GM18498 (cell line): ENCODE data around the gene CELSR1.

Source experiments
- ATAC-seq: cut with Tn5 transposase; IDR thresholded peaks from one replicate; pipeline ENCODE4 v1.9.1; 2021; ENCODE audit warnings: mild to moderate bottlenecking, moderate library complexity; ENCODE audit not compliant: unreplicated experiment

Gene CELSR1

DNA sequence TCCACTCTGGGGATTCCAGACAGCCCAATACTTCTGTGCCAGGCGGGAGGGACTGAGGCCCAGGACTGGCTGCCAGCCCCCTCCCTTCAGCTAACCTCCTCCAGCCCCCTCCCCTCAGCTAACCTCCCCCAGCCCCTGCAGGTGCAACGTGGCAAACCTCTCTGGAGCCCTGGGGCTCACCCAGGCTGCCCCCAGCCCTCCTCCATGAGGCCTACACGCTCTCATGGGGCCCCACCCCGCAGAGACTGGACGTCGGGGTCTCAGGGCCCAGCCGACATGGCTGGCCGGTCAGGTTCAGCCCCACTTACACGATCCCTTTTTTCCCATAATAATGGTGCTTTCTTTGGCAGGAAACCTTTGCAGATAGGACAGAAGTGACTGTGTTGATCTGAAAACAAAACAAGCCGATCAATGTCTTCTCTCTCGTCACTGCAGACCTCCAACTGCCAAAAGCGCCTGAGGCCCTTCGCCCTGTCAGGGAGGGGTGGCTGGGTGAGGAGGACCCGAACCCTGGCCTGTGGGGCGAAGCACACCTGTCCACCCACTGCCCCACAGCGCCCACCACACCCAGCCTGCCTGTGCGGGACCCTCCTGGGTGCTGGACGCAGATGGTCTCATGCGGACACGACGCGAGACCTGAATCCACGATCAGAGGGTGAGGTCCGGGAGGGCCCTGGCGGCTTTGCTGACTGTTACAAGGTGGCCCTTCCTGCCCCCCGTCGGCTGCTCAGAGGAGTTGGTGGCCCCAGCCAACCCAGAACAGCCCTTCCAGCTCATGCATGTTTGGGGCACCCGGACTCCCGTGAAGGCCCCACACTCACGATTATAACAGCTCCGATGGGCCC is 168.3 kb downstream of the CELSR1 start:
- ATAC-seq: no peak

- ATAC-seq: no peak
Observed at GRCh38 chr22:46368422-46368821, 169.0 kb downstream of the CELSR1 start.

- ATAC-seq: no peak
Observed at GRCh38 chr22:46367707-46368191, 169.7 kb downstream of the CELSR1 start.

GRCh38 chr22:46366801-46367706 is 170.4 kb downstream of the CELSR1 start:
- no peak for ATAC-seq

- ATAC-seq: no peak
Observed at GRCh38 chr22:46366327-46366731, 171.1 kb downstream of the CELSR1 start.

GRCh38 chr22:46365166-46365624 is 172.2 kb downstream of the CELSR1 start:
- ATAC-seq: no peak

GRCh38 chr22:46364341-46365165 is 172.9 kb downstream of the CELSR1 start:
- ATAC-seq: no peak

GRCh38 chr22:46363611-46364321 is 173.7 kb downstream of the CELSR1 start:
- no peak for ATAC-seq

DNA sequence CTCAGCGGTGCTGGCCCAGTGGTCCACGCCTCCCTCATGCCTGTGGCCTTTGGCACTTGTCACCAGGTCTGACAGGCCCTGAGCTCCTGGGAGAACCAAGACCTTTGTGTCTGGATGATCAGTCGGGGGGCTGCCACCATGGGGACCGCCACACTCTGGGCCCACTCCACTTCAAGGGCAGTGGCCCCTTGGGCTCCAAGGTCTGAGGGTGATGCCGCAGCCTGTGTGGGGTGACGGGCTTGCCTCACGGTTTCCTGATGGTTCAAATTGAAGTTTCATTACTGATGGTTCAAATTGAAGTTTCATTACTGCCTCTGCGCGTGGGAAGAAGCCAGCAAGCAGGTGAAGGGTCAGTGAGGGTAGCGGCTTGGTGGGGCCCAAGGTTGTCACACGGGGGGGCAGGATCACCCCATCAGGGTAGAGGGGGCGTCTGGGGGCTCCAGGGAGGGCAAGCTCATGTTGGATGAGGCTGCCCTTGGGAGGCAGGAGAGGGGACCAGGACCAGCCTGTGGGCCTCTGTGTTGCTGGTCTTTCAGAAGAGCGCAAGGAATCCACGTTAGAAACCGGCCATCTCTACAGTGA is 174.4 kb downstream of the CELSR1 start:
- ATAC-seq: no peak

DNA sequence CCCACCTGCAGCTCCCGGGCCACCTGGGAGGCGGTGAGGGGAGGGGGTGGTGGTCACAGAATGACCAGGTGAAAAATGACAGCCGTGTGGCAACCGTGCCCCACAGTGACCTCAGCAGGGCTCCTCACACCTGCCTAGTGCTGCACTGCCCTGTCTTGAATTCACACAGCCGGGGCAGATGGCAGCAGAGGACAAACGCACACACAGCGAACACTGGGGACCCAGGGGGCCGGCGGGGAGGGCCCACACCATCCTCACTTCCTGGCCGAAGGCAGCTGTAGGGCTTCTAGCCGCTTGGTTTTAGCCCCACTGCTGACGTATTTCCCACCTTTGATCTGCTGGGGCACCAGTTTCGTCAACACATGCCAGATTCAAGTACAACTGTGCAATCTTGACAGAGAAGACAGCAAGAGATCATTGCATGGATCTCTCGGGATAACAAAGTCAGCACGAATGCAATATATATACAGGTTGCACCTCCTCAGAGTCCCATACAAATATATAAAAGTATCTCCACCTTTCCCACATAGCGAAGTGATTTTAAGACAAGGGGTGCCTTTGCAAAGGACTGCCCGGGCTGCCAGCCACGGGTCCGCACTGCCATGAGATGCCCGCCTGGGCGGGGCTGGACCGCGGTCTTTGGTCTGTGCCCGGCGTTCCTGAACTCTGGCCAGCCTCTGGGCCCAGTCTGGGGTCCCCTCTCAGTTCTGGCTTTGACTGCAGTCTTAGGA is 175.1 kb downstream of the CELSR1 start:
- ATAC-seq: no peak

GRCh38 chr22:46361826-46362202 is 175.6 kb downstream of the CELSR1 start:
- ATAC-seq: no peak

GRCh38 chr22:46360891-46361290 is 176.5 kb downstream of the CELSR1 start:
- ATAC-seq: no peak

GRCh38 chr22:46360097-46360496 is 177.3 kb downstream of the CELSR1 start:
- ATAC-seq: no peak

DNA sequence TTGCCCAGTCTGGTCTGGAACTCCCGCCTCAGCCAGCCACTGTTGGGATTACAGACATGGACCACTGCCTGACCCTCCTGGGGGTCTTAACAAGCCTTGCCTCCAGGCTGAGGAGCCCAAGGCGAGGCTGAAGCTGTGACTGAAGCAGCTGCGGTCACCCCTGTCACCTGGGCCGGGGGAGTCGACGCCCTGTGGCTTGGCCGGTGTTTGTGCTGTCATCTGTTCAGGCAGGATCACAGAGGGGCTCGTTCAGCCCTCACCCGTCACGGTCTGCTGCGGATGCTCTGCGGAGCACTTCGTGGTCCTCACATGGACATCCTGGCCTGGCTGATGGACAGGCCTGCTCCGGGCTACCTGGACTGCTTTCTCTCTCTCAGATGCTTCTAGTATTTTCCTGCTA is 178.1 kb downstream of the CELSR1 start:
- no peak for ATAC-seq

DNA sequence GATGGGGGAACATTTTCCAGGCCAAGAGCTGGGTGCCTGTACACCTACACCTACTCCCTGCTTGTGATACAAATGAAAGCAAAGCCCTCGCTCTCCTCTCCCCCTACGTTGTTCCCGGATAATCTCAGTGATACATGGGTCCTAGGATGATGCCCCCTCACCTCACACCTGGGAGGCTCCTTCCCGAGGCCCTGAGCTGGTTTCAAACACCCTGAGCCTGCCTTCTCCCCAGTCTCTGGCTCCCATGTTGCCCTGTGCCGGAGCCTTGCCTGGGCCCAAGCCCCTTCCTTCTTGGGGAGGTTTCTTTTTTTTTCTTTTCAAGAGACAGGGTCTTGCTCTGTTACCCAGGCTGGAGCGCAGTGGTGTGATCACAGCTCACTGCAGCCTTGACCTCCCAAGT is 178.7 kb downstream of the CELSR1 start:
- no peak for ATAC-seq

GRCh38 chr22:46357711-46358520 is 179.5 kb downstream of the CELSR1 start:
- ATAC-seq: no peak

DNA sequence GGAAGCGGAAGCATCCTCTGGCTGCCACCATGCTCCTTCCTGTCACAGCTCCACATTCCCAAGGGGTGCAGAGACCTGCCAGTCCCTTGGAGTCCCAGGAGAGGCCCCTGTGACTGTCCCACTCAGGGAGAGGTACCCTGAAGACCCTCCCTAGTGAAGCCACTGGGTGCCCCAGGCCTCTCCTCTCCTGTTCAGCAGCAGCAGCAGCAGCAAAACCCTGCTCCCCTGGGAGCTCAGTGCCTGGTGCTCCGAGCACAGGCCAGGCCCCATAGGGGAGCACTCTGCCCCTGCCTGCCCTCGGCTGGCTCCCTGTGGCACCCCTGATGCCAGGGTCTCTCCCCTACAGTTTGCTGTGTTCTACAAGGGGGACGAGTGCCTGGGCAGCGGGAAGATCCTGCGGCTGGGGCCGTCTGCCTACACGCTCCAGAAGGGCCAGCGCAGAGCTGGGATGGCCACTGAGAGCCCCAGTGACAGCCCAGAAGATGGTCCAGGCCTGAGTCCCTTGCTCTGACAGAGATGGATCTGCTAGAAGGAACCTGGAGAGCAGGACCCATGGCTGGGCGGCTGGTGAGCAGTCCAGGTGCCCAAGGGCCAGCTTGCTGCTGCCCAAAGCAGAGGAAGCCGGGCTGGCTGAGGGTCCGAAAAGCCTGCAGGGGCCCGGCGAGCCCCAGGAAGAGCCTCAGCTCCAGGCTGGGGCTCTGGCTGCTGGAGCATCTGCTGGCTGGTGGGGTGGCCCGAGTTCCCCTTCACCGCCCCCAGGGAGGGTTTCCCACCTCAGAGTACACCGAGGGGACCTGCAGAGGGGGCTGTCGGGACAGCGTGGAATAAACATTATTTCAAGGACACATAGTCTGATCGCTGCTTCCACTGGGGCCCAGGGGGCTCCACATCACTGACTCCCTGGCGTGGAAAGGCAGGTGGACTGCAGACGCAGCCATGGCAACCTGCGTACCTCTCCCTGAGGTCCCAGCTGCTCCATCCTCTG is 180.6 kb downstream of the CELSR1 start:
- no peak for ATAC-seq
